Measurements from ENCODE around the gene KATNAL2. TPM values are rescaled to one million over a fixed set of nuclear protein-coding genes. Genes with fewer than 3 reads are reported as not detected.
A peak's percentile ranks its signal among the peaks of the same experiment; 100 is the strongest.

KATNAL2 gene
- total and polyA plus RNA-seq, 2 experiments from 2014 or later, result 3.9 to 4.1 TPM

- no peaks in the 10 kb centered on the region for H3K9me3 ChIP-seq (ENCODE audit: low read depth)
- H3K4me3 ChIP-seq, result no peak overlapping the region
- 24 to 25% methylated on average over 12 of the region's 12 CpGs for WGBS, 2 experiments (ENCODE audit: low coverage in 1 of 2, low lambda C conversion rate in 2 of 2, missing lambda C conversion rate in 2 of 2)
- no peak overlapping the region for H2AFZ ChIP-seq
- H3K9ac ChIP-seq, result no peak overlapping the region
- no peaks in the 10 kb centered on the region for H3K4me1 ChIP-seq (ENCODE audit: insufficient read depth)
- no peak overlapping the region for H3K4me2 ChIP-seq (ENCODE audit: unreplicated experiment)
- peak; percentile 71 for DNase-seq
- H4K20me1 ChIP-seq (ENCODE audit: insufficient read depth), result no peaks in the 10 kb centered on the region
- H3F3A ChIP-seq (ENCODE audit: insufficient read depth), result no peaks in the 10 kb centered on the region
- no peaks in the 10 kb centered on the region; the same call in 1 of the 2 replicates for H3K36me3 ChIP-seq (ENCODE audit: low read depth)
- no peak overlapping the region for H3K27ac ChIP-seq
- TF ChIP-seq EZH2 (IDR thresholded peaks at IDR 0.05; ENCODE audit: insufficient read depth, poor library complexity, severe bottlenecking), result no peak
- TF ChIP-seq EZH2phosphoT487 (IDR thresholded peaks at IDR 0.05; ENCODE audit: insufficient read depth, low read depth), result no peak
- no peaks in the 10 kb centered on the region for H3K79me2 ChIP-seq (ENCODE audit: insufficient read depth)
- H3K9me2 ChIP-seq (ENCODE audit: insufficient read depth), result no peaks in the 10 kb centered on the region
- no peaks in the 10 kb centered on the region for H3K27me3 ChIP-seq (replicated peaks; ENCODE audit: insufficient read depth)
- in situ Hi-C loops (cut with MboI), result no loop called here
Observed at GRCh38 chr18:47100212-47100831, 182.9 kb downstream of the KATNAL2 start.

GRCh38 chr18:47108373-47108772, 191.0 kb downstream of the KATNAL2 start:
- no peaks in the 10 kb centered on the region for H3F3A ChIP-seq (ENCODE audit: insufficient read depth)
- DNase-seq, result no peak
- H3K27ac ChIP-seq, result no peak overlapping the region
- no peak overlapping the region for H3K4me3 ChIP-seq
- no peak overlapping the region for H2AFZ ChIP-seq
- H3K79me2 ChIP-seq (ENCODE audit: insufficient read depth), result no peaks in the 10 kb centered on the region
- H3K9ac ChIP-seq, result no peak overlapping the region
- no peaks in the 10 kb centered on the region for H3K4me1 ChIP-seq (ENCODE audit: insufficient read depth)
- H3K36me3 ChIP-seq (ENCODE audit: low read depth), result peaks cover 21% of the 10 kb centered on the region; the same call in 1 of the 2 replicates
- no peak overlapping the region for H3K4me2 ChIP-seq (ENCODE audit: unreplicated experiment)
- TF ChIP-seq EZH2 (IDR thresholded peaks at IDR 0.05; ENCODE audit: insufficient read depth, poor library complexity, severe bottlenecking) (no peak), EZH2phosphoT487 (IDR thresholded peaks at IDR 0.05; ENCODE audit: insufficient read depth, low read depth) (no peak)
- H3K9me3 ChIP-seq (ENCODE audit: low read depth), result no peaks in the 10 kb centered on the region
- no peaks in the 10 kb centered on the region for H3K27me3 ChIP-seq (replicated peaks; ENCODE audit: insufficient read depth)
- in situ Hi-C loops (cut with MboI), result no loop called here
- H4K20me1 ChIP-seq (ENCODE audit: insufficient read depth), result no peaks in the 10 kb centered on the region
- no peaks in the 10 kb centered on the region for H3K9me2 ChIP-seq (ENCODE audit: insufficient read depth)
- 54 to 55% methylated on average over 3 of the region's 3 CpGs for WGBS, 2 experiments (ENCODE audit: low coverage in 1 of 2, low lambda C conversion rate in 2 of 2, missing lambda C conversion rate in 2 of 2)

- Histone ChIP-seq H3K27me3 (replicated peaks; ENCODE audit: insufficient read depth) (no peaks in the 10 kb centered on the region), H3K36me3 (ENCODE audit: low read depth) (peaks cover 26% of the 10 kb centered on the region; the same call in 1 of the 2 replicates), H3K4me1 (ENCODE audit: insufficient read depth) (no peaks in the 10 kb centered on the region), H3K4me3 (no peak overlapping the region), H3F3A (ENCODE audit: insufficient read depth) (no peaks in the 10 kb centered on the region), H3K79me2 (ENCODE audit: insufficient read depth) (no peaks in the 10 kb centered on the region), H4K20me1 (ENCODE audit: insufficient read depth) (no peaks in the 10 kb centered on the region), H3K9ac (no peak overlapping the region), H2AFZ (no peak overlapping the region), H3K9me3 (ENCODE audit: low read depth) (no peaks in the 10 kb centered on the region), H3K4me2 (ENCODE audit: unreplicated experiment) (no peak overlapping the region), H3K27ac (no peak overlapping the region), H3K9me2 (ENCODE audit: insufficient read depth) (no peaks in the 10 kb centered on the region)
- 94 to 98% methylated on average over 7 of the region's 7 CpGs for WGBS, 2 experiments (ENCODE audit: low coverage in 1 of 2, low lambda C conversion rate in 2 of 2, missing lambda C conversion rate in 2 of 2)
- DNase-seq, result no peak
- no peak for TF ChIP-seq EZH2phosphoT487 (IDR thresholded peaks at IDR 0.05; ENCODE audit: insufficient read depth, low read depth)
- no peak for TF ChIP-seq EZH2 (IDR thresholded peaks at IDR 0.05; ENCODE audit: insufficient read depth, poor library complexity, severe bottlenecking)
- in situ Hi-C loops (cut with MboI), result no loop called here
Observed at GRCh38 chr18:47108998-47109405, 191.6 kb downstream of the KATNAL2 start.

- H3K36me3 ChIP-seq (ENCODE audit: low read depth), result peaks cover 29% of the 10 kb centered on the region; the same call in 1 of the 2 replicates
- H3K9me2 ChIP-seq (ENCODE audit: insufficient read depth), result no peaks in the 10 kb centered on the region
- H3K9me3 ChIP-seq (ENCODE audit: low read depth), result no peaks in the 10 kb centered on the region
- no peak overlapping the region for H2AFZ ChIP-seq
- in situ Hi-C loops (cut with MboI), result no loop called here
- H3K27me3 ChIP-seq (replicated peaks; ENCODE audit: insufficient read depth), result no peaks in the 10 kb centered on the region
- DNase-seq, result no peak
- no peak overlapping the region for H3K9ac ChIP-seq
- WGBS, 2 experiments (ENCODE audit: low coverage in 1 of 2, low lambda C conversion rate in 2 of 2, missing lambda C conversion rate in 2 of 2), result 92 to 100% methylated on average over 1 of the region's 1 CpG
- no peak overlapping the region for H3K4me3 ChIP-seq
- no peaks in the 10 kb centered on the region for H3F3A ChIP-seq (ENCODE audit: insufficient read depth)
- TF ChIP-seq EZH2 (IDR thresholded peaks at IDR 0.05; ENCODE audit: insufficient read depth, poor library complexity, severe bottlenecking), result no peak
- peaks cover 5% of the 10 kb centered on the region; the same call in 1 of the 2 replicates for H3K4me1 ChIP-seq (ENCODE audit: insufficient read depth)
- H3K27ac ChIP-seq, result no peak overlapping the region
- H3K79me2 ChIP-seq (ENCODE audit: insufficient read depth), result no peaks in the 10 kb centered on the region
- no peaks in the 10 kb centered on the region for H4K20me1 ChIP-seq (ENCODE audit: insufficient read depth)
- H3K4me2 ChIP-seq (ENCODE audit: unreplicated experiment), result no peak overlapping the region
Observed at GRCh38 chr18:47109720-47110119, 192.3 kb downstream of the KATNAL2 start.

All from GM23248 (cell line).